ENCODE results near the gene OXER1.

GRCh38 chr2:42771546-42772153 lies 7.7 kb upstream of the OXER1 start:
- TF ChIP-seq CTCF (IDR thresholded peaks at IDR 0.05), result no peak
- no peak for TF ChIP-seq POLR2A (IDR thresholded peaks at IDR 0.05)
